ENCODE results near the gene PSMB10.
A peak's percentile ranks its signal among the peaks of the same experiment; 100 is the strongest.
"Not testable (repeated sequence)": the region's sequence is repeated elsewhere in the genome, so short reads cannot be mapped to it uniquely, and the experiment has no call there.

The PSMB10 gene

GRCh38 chr16:67936124-67936879, at the start of gene PSMB10:
TSS of gene PSMB10 (minus strand) at chr16:67936850. CDS start at chr16:67936749, 101 bp downstream.
- peak; percentile 56 for DNase-seq

- no peak for DNase-seq
Measured at GRCh38 chr16:67982011-67982696, 45.5 kb upstream of the PSMB10 start.

- peak; percentile 30 for DNase-seq
Measured at GRCh38 chr16:67979955-67980678, 43.5 kb upstream of the PSMB10 start, which contains the start of gene DPEP3. TSS of gene DPEP3 (minus strand) at chr16:67980499. CDS start at chr16:67980380, 119 bp downstream.

GRCh38 chr16:67977469-67978227, 41.0 kb upstream of the PSMB10 start:
- DNase-seq: no peak

- no peak for DNase-seq
Measured at GRCh38 chr16:67977005-67977404, 40.4 kb upstream of the PSMB10 start.

GRCh38 chr16:67976205-67976604, 39.6 kb upstream of the PSMB10 start:
- no peak for DNase-seq

- DNase-seq: no peak
Measured at GRCh38 chr16:67975321-67976105, 38.9 kb upstream of the PSMB10 start.

- not testable (repeated sequence) for DNase-seq
Measured at GRCh38 chr16:67972285-67972684, 35.6 kb upstream of the PSMB10 start.

GRCh38 chr16:67971111-67971510, 34.5 kb upstream of the PSMB10 start:
- no peak for DNase-seq

GRCh38 chr16:67969254-67970039, 32.8 kb upstream of the PSMB10 start:
- DNase-seq: no peak

GRCh38 chr16:67968400-67969253, 32.0 kb upstream of the PSMB10 start, which contains the start of gene SLC12A4:
TSS of gene SLC12A4 (minus strand) at chr16:67968637. CDS start at chr16:67968553, 84 bp downstream.
- DNase-seq: peak; percentile 89

GRCh38 chr16:67967958-67968399, 31.3 kb upstream of the PSMB10 start:
- peak; percentile 44 for DNase-seq

- DNase-seq: no peak
Measured at GRCh38 chr16:67967183-67967957, 30.7 kb upstream of the PSMB10 start.

GRCh38 chr16:67966549-67967182, 30.0 kb upstream of the PSMB10 start:
- no peak for DNase-seq

- DNase-seq: no peak
Measured at GRCh38 chr16:67965668-67966548, 29.3 kb upstream of the PSMB10 start.

- DNase-seq: no peak
Measured at GRCh38 chr16:67964477-67965131, 28.0 kb upstream of the PSMB10 start.

All from activated naive CD4-positive, alpha-beta T cell treated with anti-CD3 and anti-CD28 coated beads, Interleukin-2, amount 50 U/mL, for 16 hours (primary cell).